GM19193 (cell line): ENCODE data around the gene TUSC2.

Experiments used
- POLR2A ChIP-seq: IDR thresholded peaks from 4 replicates; pipeline ENCODE4 v1.6.1; 2011; ENCODE audit not compliant: insufficient read depth, insufficient read length; ENCODE audit errors: extremely low read depth

The TUSC2 gene, protein sequence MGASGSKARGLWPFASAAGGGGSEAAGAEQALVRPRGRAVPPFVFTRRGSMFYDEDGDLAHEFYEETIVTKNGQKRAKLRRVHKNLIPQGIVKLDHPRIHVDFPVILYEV

DNA sequence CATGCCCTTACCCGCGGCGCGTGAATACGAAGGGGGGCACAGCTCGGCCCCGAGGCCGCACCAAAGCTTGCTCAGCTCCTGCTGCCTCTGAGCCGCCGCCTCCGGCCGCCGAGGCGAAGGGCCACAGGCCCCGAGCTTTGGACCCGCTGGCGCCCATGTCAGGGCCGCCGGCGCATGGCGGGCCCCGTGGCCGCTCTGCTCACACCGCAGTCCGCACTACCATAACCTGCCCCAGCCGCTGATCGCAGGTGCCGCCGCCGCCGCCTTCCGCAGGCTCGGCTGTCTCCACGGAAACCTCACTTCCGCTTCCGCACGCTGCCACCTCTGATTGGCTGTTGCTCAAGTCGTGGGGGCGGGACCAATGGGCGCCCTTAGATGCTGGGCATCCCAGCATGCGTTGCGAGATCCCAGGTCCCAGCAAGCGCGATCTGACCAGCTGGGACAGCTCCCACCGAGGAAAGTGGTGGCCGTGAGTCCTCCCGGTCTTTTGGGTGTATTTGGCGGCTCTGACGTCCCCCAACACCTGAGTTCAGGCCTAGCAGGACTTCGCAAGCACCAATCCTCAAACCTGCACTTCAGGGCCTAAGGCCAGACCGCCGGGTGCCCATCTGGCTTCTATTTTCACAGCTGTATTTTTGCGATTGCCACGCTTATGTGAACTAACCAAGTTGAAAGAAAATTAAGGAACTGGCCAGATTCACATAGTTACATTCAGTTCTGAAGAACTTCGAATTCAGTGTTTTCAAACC lies at the start of gene TUSC2:
TUSC2 (minus strand) TSS at position 281 of the 749 bp plus-strand sequence; CDS start at position 157, 124 bp downstream.
- peak; percentile 85 for TF ChIP-seq POLR2A

- TF ChIP-seq POLR2A: no peak
These were observed 47.4 kb upstream of the TUSC2 start for GRCh38 chr3:50375258-50375931.

- no peak for TF ChIP-seq POLR2A
These were observed 46.6 kb upstream of the TUSC2 start for GRCh38 chr3:50374363-50375257.

DNA sequence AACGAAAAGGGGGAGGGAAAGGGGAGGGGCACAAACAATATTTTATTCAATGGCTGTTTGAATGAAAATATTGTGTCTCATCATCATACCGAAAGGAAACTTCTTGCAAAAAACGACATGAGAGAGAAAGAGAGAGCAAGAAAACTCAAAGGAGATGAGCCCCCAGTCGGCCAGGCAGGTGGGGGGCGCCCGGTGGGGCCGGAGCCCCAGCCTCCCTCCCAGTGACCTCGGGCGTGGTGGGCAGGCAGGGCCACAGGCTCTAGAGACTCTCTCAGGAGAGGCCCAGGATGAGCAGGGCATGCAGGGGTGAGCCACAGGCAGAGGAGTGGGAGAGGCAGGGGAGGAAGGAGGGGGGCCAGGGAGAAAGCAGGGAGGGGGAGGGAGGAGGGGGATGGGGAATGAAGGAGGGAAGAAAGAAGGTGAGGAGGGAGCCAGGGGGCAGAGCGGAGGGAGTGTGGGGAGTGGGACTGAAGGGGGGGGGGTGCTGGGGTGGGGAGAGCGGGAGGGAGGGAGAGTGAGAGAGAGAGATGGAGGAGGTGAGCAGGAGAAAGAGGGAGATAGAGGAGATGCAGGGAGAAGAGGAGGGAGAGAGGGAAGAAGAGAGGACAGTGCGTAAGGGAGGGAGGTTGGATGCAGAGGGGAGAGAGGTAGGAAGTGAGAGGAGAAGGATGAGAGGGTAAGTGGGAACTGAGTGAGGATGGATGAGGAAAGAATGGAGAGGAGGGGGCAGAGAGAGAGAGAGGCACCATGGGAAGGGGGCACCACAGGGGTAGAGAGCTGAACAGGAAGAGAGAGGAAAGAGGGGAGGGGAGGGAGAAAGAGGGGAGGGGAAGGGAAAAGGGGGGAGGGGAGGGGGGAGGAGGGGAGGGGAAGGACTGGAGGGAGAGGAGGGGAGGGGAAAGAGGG lies 45.4 kb upstream of the TUSC2 start:
- TF ChIP-seq POLR2A: no peak

DNA sequence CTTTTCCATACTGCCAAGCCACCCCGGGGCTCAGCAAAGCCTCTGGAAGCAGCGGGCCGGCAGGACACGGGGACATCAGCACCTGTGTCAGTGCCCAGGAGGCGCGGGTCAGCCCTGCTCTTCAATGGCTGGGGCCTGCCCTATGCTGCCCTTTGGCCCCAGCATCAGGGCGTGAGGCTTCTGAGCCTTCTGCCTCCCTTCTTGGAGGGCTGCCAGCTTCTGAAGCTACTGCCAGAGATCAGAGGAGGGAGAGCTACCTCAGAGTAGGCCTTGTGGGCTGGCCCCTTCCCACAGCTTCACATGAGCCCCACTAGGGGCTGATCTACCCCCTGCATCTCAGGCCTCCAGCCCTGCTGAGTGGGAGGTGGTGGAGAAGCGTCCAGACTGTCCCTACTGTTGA lies 44.3 kb upstream of the TUSC2 start:
- TF ChIP-seq POLR2A: no peak

DNA sequence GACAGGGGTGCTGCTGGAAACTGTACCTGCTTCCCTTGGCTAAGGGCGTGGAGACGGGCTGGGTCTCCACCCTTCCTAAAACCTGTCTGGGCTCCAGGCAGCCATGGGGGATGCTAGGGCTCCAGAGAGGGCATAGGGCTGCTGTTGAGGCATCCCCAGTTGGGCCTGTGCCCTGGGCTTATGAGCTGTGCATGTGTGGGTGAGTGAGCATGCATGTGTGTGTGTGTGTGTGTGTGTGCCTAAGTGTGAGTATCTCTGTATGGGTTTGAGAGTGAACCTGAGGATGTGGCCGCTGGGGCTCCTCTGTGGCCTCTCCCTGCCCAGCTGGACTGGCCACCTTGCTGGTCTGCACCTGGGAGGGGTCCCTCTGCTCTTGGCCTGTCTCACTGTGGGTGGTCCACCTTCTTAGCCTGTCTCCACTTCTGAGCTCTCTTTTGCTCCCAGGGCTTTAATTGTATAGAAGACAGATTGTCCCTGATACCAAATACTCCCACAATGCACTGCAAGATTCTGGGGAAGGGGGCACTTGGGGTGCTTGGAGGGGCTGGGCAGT lies 43.2 kb upstream of the TUSC2 start:
- no peak for TF ChIP-seq POLR2A

- TF ChIP-seq POLR2A: no peak
These were observed 42.6 kb upstream of the TUSC2 start for GRCh38 chr3:50370594-50370993.

DNA sequence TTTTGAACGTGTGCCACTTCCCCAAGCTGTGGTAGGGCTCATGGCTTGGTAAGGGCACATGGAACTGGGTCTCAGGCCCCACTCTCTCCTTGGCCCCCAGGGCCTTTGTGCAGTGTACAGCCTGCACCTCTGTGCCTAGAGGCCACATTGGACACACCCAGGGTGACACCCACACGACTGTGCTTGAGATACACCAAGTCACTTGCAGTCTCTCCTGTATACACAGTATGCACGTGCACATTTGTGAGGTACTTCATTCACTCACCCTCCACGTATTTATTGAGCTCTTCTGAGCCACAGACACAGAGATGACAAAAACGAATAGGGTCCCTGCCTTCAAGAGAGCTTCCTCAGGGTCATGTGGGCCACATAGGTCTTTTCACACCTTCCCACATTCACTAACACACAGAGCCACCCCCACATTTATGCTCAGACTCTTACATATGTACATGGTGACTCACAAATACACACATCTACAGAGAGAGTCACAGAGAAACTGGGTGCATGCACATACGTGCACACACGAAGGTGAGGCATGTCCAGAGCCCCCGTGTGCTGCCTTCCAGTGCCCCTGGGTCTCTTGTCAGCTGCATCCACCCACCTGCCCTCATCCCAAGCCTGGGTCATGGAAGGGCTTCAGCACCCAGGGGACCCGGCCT lies 41.1 kb upstream of the TUSC2 start:
- TF ChIP-seq POLR2A: no peak

DNA sequence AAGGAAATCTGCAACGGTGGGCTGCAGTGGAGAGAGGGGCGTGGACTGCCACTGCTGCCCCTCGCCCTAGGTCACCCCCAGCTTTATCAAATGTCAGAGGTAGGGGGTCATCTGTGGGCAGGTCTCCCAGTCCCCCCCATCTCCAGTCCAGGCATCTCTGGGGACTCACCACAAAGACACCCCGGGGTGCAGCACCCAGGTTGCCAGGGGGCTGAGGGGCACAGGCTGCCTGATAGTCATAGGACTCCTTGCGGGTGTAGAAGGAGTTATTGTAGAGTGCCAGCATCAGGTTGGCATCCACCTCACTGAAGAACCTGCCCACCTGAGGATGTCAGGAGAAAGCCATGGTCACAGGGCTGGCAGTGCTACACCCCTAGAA lies 37.8 kb upstream of the TUSC2 start:
- TF ChIP-seq POLR2A: no peak

- TF ChIP-seq POLR2A: no peak
These were observed 37.2 kb upstream of the TUSC2 start for GRCh38 chr3:50365080-50365841.

- TF ChIP-seq POLR2A: no peak
These were observed 36.6 kb upstream of the TUSC2 start for GRCh38 chr3:50364573-50365079.

DNA sequence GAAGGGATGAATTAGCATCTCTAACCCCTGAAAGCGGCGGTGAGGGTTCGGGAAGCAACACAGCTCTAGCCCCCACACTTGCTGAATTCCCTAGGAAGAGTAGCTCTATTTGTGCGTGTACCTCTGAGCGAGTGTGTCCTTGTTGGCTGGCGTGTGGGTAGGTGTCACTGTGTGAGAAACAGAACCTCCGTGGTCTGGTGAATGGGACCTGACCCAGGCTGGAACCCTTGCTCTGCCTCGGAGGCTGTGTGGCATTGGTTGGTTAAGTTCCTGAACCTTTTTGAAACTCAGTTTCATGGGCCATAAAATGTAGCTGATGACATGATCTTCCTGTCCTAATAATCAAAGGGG lies 31.7 kb upstream of the TUSC2 start:
- TF ChIP-seq POLR2A: no peak
